22Rv1 (cell line): Measurements from ENCODE around the gene TNS2.

Experiments
- CTCF ChIP-seq: fragments of 450-650 bp; IDR thresholded peaks from 2 replicates; pipeline ENCODE4 v1.5.1; 2017; ENCODE audit warnings: mild to moderate bottlenecking
- ZFX ChIP-seq: fragments of 450-650 bp; IDR thresholded peaks from 2 replicates; pipeline ENCODE4 v1.6.1; 2017; ENCODE audit warnings: antibody characterized with exemption, borderline replicate concordance

- TF ChIP-seq CTCF, result no peak
- no peak for TF ChIP-seq ZFX
Measured at GRCh38 chr12:53105256-53105655, 55.4 kb downstream of the TNS2 start.
